Activated B cell treated with CpG ODN at 0.5 μM for 24 hours (primary cell): Measurements from ENCODE around the gene CENPP. TPM values are rescaled to one million over a fixed set of nuclear protein-coding genes. Genes with fewer than 3 reads are reported as not detected.

Source experiments
- ATAC-seq: fragments of 200-7000 bp; cut with Tn5 transposase; one replicate; pipeline ENCODE4 v1.10.0; 2021; ENCODE audit warnings: low read depth, mild to moderate bottlenecking, moderate library complexity
- CTCF ChIA-PET: fragments of 350-600 bp; sonication (Branson Sonifier 250); formaldehyde crosslinking; loops from one replicate; lab custom pipeline; 2021; ENCODE audit warnings: antibody characterized with exemption; lab: Charles Lee
- POLR2A ChIA-PET: fragments of 350-600 bp; sonication (Branson Sonifier 250); formaldehyde crosslinking; loops from one replicate; lab custom pipeline; 2021; ENCODE audit warnings: antibody characterized with exemption; lab: Charles Lee
- DNase-seq: peaks from one replicate; pipeline ENCODE4 v3.0.0; 2022
- H3K27ac Mint-ChIP-seq: one replicate; pipeline ENCODE4 v1.8.0; 2020; ENCODE audit warnings: mixed read lengths
- H3K27me3 Mint-ChIP-seq: one replicate; pipeline ENCODE4 v1.8.0; 2021; ENCODE audit warnings: mixed read lengths
- H3K36me3 Mint-ChIP-seq: one replicate; pipeline ENCODE4 v1.8.0; 2021; ENCODE audit warnings: low read depth, mixed read lengths
- H3K4me1 Mint-ChIP-seq: one replicate; pipeline ENCODE4 v1.8.0; 2021; ENCODE audit warnings: mixed read lengths
- H3K4me3 Mint-ChIP-seq: one replicate; pipeline ENCODE4 v1.8.0; 2020; ENCODE audit warnings: mild to moderate bottlenecking, mixed read lengths
- H3K9me3 Mint-ChIP-seq: one replicate; pipeline ENCODE4 v1.8.0; 2020; ENCODE audit warnings: mixed read lengths
- intact Hi-C: fragments of 100-400 bp; cut with micrococcal nuclease; formaldehyde crosslinking; loops from one replicate; pipeline ENCODE4 v1.15.1; 2024
- total RNA-seq: library from RNA; stranded (reverse); gene quantifications from 2 replicates; pipeline ENCODE4 v1.2.3, GENCODE V29; 2022
- TF ChIP-seq, protein P1 (sequence below): fragments of 200-600 bp; IDR thresholded peaks from one replicate; pipeline ENCODE4 v1.8.0; 2022; ENCODE audit warnings: antibody characterized with exemption, mild to moderate bottlenecking

CENPP gene
- total RNA-seq, 1 donor from 2014 or later, result 5.7 TPM

DNA sequence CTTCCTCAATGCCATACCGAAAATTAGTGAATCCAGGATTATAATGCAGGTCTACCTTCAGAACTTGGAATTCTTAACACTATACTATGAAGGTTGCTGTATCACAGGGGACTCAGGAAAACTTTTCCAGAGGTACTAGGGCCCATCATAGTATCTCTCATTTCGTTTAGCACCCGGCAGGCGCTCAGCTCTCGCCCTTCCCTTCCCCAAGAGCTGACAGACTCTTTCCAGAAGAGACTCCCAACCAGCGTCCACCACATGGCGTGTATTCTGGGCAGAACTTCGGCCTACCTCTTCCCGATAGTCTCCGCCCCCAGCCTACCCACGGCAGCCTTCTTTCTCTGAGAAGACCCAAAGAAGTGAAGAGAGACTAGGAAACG is 874 bp upstream of the CENPP start:
- Mint-ChIP-seq H3K4me3 (peak overlapping the region; percentile 98), H3K27me3 (no peaks in the 10 kb centered on the region), H3K9me3 (no peaks in the 10 kb centered on the region), H3K4me1 (peaks cover 27% of the 10 kb centered on the region), H3K27ac (peak overlapping the region; percentile 98), H3K36me3 (peaks cover 42% of the 10 kb centered on the region)
- CTCF ChIA-PET, result no interaction called here
- intact Hi-C loops, result loop anchor here (1.0 to 10.0 kb wide), 10 partner anchors 10 to 610 kb away; partner anchors contain the start of genes IARS1, IPPK, SPTLC1 and ZNF484
- POLR2A ChIA-PET, result interaction anchor here (1.4 to 2.2 kb wide), 4 partner anchors 26 to 439 kb away, joined by 4 to 19 read pairs (median 8); partner anchors contain the start of gene IPPK
- ATAC-seq, result peak; percentile 23
- no peak for DNase-seq
- TF ChIP-seq, protein P1, sequence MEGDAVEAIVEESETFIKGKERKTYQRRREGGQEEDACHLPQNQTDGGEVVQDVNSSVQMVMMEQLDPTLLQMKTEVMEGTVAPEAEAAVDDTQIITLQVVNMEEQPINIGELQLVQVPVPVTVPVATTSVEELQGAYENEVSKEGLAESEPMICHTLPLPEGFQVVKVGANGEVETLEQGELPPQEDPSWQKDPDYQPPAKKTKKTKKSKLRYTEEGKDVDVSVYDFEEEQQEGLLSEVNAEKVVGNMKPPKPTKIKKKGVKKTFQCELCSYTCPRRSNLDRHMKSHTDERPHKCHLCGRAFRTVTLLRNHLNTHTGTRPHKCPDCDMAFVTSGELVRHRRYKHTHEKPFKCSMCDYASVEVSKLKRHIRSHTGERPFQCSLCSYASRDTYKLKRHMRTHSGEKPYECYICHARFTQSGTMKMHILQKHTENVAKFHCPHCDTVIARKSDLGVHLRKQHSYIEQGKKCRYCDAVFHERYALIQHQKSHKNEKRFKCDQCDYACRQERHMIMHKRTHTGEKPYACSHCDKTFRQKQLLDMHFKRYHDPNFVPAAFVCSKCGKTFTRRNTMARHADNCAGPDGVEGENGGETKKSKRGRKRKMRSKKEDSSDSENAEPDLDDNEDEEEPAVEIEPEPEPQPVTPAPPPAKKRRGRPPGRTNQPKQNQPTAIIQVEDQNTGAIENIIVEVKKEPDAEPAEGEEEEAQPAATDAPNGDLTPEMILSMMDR, result no peak

DNA sequence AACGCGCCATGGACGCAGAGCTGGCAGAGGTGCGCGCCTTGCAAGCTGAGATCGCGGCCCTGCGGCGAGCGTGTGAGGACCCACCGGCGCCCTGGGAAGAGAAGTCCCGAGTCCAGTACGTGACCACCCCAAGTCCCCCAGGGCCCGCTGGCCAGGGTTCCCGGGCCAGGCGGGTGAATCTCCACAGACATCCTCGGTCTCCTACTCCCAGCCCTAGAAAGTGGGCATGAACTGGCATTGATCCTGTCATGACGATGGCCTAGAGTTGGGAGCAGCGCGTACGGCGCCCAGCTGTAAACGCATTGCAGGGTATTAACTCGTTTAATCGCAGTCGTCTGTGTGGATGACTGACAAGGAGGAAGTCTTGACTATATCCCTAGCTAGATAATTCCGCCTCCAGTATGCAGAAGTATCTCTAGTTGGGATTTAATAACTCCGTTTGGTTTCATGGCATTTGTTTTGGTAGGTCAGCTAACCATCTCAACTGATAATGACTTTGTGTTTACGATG is 293 bp downstream of the CENPP start:
- Mint-ChIP-seq H3K9me3 (no peaks in the 10 kb centered on the region), H3K4me3 (peak overlapping the region; percentile 98), H3K36me3 (peaks cover 33% of the 10 kb centered on the region), H3K27me3 (no peaks in the 10 kb centered on the region), H3K27ac (peak overlapping the region; percentile 98), H3K4me1 (peaks cover 27% of the 10 kb centered on the region)
- CTCF ChIA-PET, result no interaction called here
- TF ChIP-seq, protein P1, result no peak
- POLR2A ChIA-PET, result interaction anchor here (0.6 to 2.2 kb wide), 7 partner anchors 8 to 438 kb away, joined by 3 to 19 read pairs (median 4); partner anchors contain the start of gene IPPK
- intact Hi-C loops, result loop anchor here (1.0 to 10.0 kb wide), 9 partner anchors 11 to 611 kb away; partner anchors contain the start of genes IARS1, IPPK, SPTLC1 and ZNF484
- ATAC-seq (peak; percentile 1), DNase-seq (no peak)

DNA sequence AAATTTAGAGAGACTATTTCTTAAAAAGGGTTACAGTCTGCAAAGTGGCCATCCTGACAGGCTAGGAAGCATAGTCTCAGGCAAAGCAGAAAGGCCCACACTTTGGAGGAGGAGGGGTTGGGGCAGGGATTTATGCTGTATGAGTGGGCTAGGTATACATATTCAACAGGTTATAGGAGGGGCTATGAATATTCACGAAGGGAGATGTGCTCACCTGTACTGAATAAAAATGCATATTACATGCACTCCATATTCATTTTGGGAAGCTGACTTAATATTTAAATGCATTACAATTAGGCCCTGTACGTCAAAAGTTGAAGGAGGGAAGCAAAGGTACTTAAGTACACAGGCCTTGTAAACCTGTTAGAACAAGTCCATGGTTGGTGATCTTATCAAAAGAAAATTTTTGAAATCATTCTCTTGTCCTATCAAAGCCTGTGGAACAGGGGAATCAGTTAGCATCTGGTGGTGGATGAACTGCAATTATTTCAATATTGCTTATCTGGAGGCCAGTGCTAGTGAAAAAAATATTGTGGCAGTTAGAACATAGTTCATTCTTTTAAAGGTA is 1.6 kb downstream of the CENPP start:
- Mint-ChIP-seq H3K4me3 (peak overlapping the region; percentile 17), H3K4me1 (peaks cover 27% of the 10 kb centered on the region), H3K36me3 (peaks cover 23% of the 10 kb centered on the region), H3K27ac (no peak overlapping the region), H3K27me3 (no peaks in the 10 kb centered on the region), H3K9me3 (no peaks in the 10 kb centered on the region)
- POLR2A ChIA-PET, result no interaction called here
- TF ChIP-seq, protein P1, result no peak
- CTCF ChIA-PET, result no interaction called here
- intact Hi-C loops, result loop anchor here (10.0 kb wide), 3 partner anchors 477 to 613 kb away; partner anchors contain the start of gene ZNF484
- ATAC-seq (no peak), DNase-seq (no peak)

GRCh38 chr9:92328225-92328624 is 2.5 kb downstream of the CENPP start:
- H3K4me3 Mint-ChIP-seq, result no peak overlapping the region
- no peaks in the 10 kb centered on the region for H3K9me3 Mint-ChIP-seq
- H3K36me3 Mint-ChIP-seq, result peaks cover 20% of the 10 kb centered on the region
- DNase-seq (no peak), ATAC-seq (no peak)
- no peaks in the 10 kb centered on the region for H3K27me3 Mint-ChIP-seq
- peaks cover 27% of the 10 kb centered on the region for H3K4me1 Mint-ChIP-seq
- POLR2A ChIA-PET, result no interaction called here
- TF ChIP-seq, protein P1, result no peak
- CTCF ChIA-PET, result no interaction called here
- intact Hi-C loops, result loop anchor here (10.0 kb wide), 3 partner anchors 477 to 613 kb away; partner anchors contain the start of gene ZNF484
- H3K27ac Mint-ChIP-seq, result no peak overlapping the region

DNA sequence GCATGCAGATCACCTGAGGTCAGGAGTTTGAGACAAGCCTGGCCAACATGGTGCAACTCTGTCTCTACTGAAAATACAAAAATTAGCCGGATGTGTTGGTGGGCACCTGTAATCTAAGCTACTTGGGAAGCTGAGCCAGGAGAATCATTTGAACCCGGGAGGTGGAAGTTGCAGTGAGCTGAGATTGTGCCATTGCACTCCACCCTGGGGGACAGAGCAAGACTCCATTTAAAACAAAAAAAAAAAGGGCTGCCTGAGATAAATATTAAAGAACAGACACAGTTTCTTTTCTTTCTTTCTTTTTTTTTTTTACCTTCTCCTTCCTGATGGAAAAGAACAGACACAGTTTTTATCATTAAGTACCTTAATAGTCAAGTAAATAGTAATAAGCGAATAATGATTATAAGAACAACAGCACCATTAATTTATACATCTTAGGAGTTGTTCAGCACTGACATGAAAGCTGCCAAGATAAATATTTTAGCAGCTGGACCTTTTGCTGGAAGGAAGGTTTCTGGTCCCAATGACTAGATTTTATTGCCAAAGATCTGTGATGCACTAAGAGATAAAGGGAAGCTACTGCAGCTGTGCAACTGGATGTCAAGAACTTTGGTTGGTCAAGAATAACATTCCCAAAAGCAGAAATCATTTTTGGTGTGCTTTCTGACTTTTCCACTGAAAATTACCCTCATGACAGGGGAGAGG is 7.0 kb downstream of the CENPP start:
- POLR2A ChIA-PET, result no interaction called here
- no peak for ATAC-seq
- DNase-seq, result no peak
- no peak overlapping the region for H3K27ac Mint-ChIP-seq
- CTCF ChIA-PET, result no interaction called here
- no peaks in the 10 kb centered on the region for H3K4me1 Mint-ChIP-seq
- H3K27me3 Mint-ChIP-seq, result no peaks in the 10 kb centered on the region
- peaks cover 10% of the 10 kb centered on the region for H3K36me3 Mint-ChIP-seq
- H3K9me3 Mint-ChIP-seq, result no peaks in the 10 kb centered on the region
- TF ChIP-seq, protein P1, result no peak
- intact Hi-C loops, result no loop called here
- H3K4me3 Mint-ChIP-seq, result no peak overlapping the region
